HEK293T (cell line): ENCODE data around the gene PTMA.
"Not testable (repeated sequence)": the region's sequence is repeated elsewhere in the genome, so short reads cannot be mapped to it uniquely, and the experiment has no call there.

Experiments
- CTCF ChIA-PET: fragments of 350-600 bp; formaldehyde crosslinking; extraction: SDS; loops from one replicate; lab custom pipeline; 2021; ENCODE audit warnings: antibody characterized with exemption, inconsistent platforms; lab: Yijun Ruan, JAX
- POLR2A ChIA-PET: fragments of 350-600 bp; formaldehyde crosslinking; extraction: SDS; loops from one replicate; lab custom pipeline; 2020; ENCODE audit warnings: antibody characterized with exemption, inconsistent platforms; lab: Yijun Ruan, JAX
- DNase-seq: peaks from one replicate; pipeline ENCODE4 v3.0.0; 2012; ENCODE audit warnings: mixed read lengths; ENCODE audit errors: extremely low spot score
- ARNT ChIP-seq: fragments of 450-650 bp; IDR thresholded peaks from 2 replicates; pipeline ENCODE4 v1.6.1; 2017; ENCODE audit warnings: mild to moderate bottlenecking
- BHLHE40 ChIP-seq: fragments of 450-650 bp; IDR thresholded peaks from 2 replicates; pipeline ENCODE4 v1.6.1; 2016; ENCODE audit warnings: mild to moderate bottlenecking, moderate library complexity, borderline replicate concordance
- CTBP1 ChIP-seq: fragments of 450-650 bp; IDR thresholded peaks from 2 replicates; pipeline ENCODE4 v1.6.1; 2016; ENCODE audit warnings: borderline replicate concordance
- ELF4 ChIP-seq: fragments of 450-650 bp; IDR thresholded peaks from 2 replicates; pipeline ENCODE4 v1.6.1; 2017; ENCODE audit warnings: antibody characterized with exemption
- FOXA1 ChIP-seq: fragments of 450-650 bp; IDR thresholded peaks from 2 replicates; pipeline ENCODE4 v1.6.1; 2016; ENCODE audit warnings: mild to moderate bottlenecking
- FOXK2 ChIP-seq: fragments of 450-650 bp; IDR thresholded peaks from 2 replicates; pipeline ENCODE4 v1.6.1; 2016; ENCODE audit warnings: mild to moderate bottlenecking
- FOXM1 ChIP-seq: fragments of 450-650 bp; IDR thresholded peaks from 2 replicates; pipeline ENCODE4 v1.6.1; 2017; ENCODE audit warnings: mild to moderate bottlenecking, borderline replicate concordance
- HDGF ChIP-seq: fragments of 450-650 bp; IDR thresholded peaks from 2 replicates; pipeline ENCODE4 v1.6.1; 2017; ENCODE audit warnings: antibody characterized with exemption, borderline replicate concordance
- L3MBTL2 ChIP-seq: fragments of 450-650 bp; conservative IDR thresholded peaks from 2 replicates; pipeline ENCODE4 v1.6.1; 2016; ENCODE audit warnings: mild to moderate bottlenecking
- NFRKB ChIP-seq: fragments of 450-650 bp; IDR thresholded peaks from 2 replicates; pipeline ENCODE4 v1.6.1; 2016; ENCODE audit warnings: mild to moderate bottlenecking, moderate library complexity
- SP1 ChIP-seq: fragments of 450-650 bp; IDR thresholded peaks from 2 replicates; pipeline ENCODE4 v1.6.1; 2017
- SUZ12 ChIP-seq: fragments of 450-650 bp; IDR thresholded peaks from 2 replicates; pipeline ENCODE4 v1.6.1; 2016; ENCODE audit warnings: mild to moderate bottlenecking
- TARDBP ChIP-seq: fragments of 450-650 bp; IDR thresholded peaks from 2 replicates; pipeline ENCODE4 v1.6.1; 2016
- ZNF384 ChIP-seq: fragments of 450-650 bp; IDR thresholded peaks from 2 replicates; pipeline ENCODE4 v1.6.1; 2016

PTMA gene

GRCh38 chr2:231732604-231733003 is 24.3 kb downstream of the PTMA start:
- POLR2A ChIA-PET = no interaction called here
- DNase-seq = no peak
- CTCF ChIA-PET = no interaction called here
- TF ChIP-seq BHLHE40 (no peak), SP1 (no peak), ELF4 (no peak), FOXM1 (no peak)

- POLR2A ChIA-PET = no interaction called here
- CTCF ChIA-PET = interaction anchor here (1.0 kb wide), 1 partner anchor 22 kb away, joined by 3 read pairs; no protein-coding TSS in a partner anchor
- DNase-seq = no peak
- no peak for TF ChIP-seq ARNT
- TF ChIP-seq L3MBTL2 = no peak
- TF ChIP-seq SUZ12 = no peak
- TF ChIP-seq CTBP1 = no peak
- TF ChIP-seq FOXA1 = no peak
- TF ChIP-seq ZNF384 = no peak
- TF ChIP-seq SP1 = no peak
- no peak for TF ChIP-seq FOXK2
- no peak for TF ChIP-seq NFRKB
Observed at GRCh38 chr2:231737761-231738160, 29.4 kb downstream of the PTMA start.

- no peak for TF ChIP-seq SP1
- no peak for TF ChIP-seq CTBP1
- no peak for TF ChIP-seq FOXM1
- CTCF ChIA-PET = interaction anchor here (0.6 kb wide), 1 partner anchor 36 kb away, joined by 3 read pairs; no protein-coding TSS in a partner anchor
- POLR2A ChIA-PET = no interaction called here
- DNase-seq = no peak
Observed at GRCh38 chr2:231743376-231744116, 35.2 kb downstream of the PTMA start.

- TF ChIP-seq HDGF = no peak
- no peak for TF ChIP-seq ZNF384
- no peak for TF ChIP-seq SP1
- no peak for TF ChIP-seq SUZ12
- no peak for TF ChIP-seq CTBP1
- TF ChIP-seq ARNT = no peak
- POLR2A ChIA-PET = interaction anchor here (1.2 to 1.4 kb wide), 2 partner anchors 36 to 37 kb away, joined by 3 to 4 read pairs; partner anchors contain the start of genes PDE6D and PTMA
- CTCF ChIA-PET = interaction anchor here (0.5 kb wide), 1 partner anchor 622 kb away, joined by 5 read pairs; no protein-coding TSS in a partner anchor
- no peak for DNase-seq
Observed at GRCh38 chr2:231745303-231746038, 37.1 kb downstream of the PTMA start.

GRCh38 chr2:231748153-231748896 is 40.0 kb downstream of the PTMA start:
- POLR2A ChIA-PET, DNase-seq, CTCF ChIA-PET: not testable (repeated sequence)

- POLR2A ChIA-PET = not testable (repeated sequence)
- CTCF ChIA-PET = interaction anchor here (0.6 kb wide), 1 partner anchor 713 kb away, joined by 3 read pairs; no protein-coding TSS in a partner anchor
Observed at GRCh38 chr2:231749016-231749415, 40.7 kb downstream of the PTMA start.

GRCh38 chr2:231751042-231751815 is 42.9 kb downstream of the PTMA start:
- ChIA-PET POLR2A (no interaction called here), CTCF (no interaction called here)
- DNase-seq = no peak
- TF ChIP-seq SUZ12 (no peak), TARDBP (no peak), FOXA1 (no peak), FOXK2 (no peak)

More at GRCh38 chr2:231749016-231749415, 40.7 kb downstream of the PTMA start:
- DNase-seq = not testable (repeated sequence)

- no peak for DNase-seq
- POLR2A ChIA-PET = no interaction called here
- CTCF ChIA-PET = no interaction called here
Observed at GRCh38 chr2:231752061-231752460, 43.7 kb downstream of the PTMA start.

More at GRCh38 chr2:231752061-231752460, 43.7 kb downstream of the PTMA start:
- TF ChIP-seq FOXK2 (no peak), TARDBP (no peak), BHLHE40 (no peak), NFRKB (no peak), ARNT (no peak), ZNF384 (no peak), L3MBTL2 (no peak)
